GM10248 (cell line): Measurements from ENCODE around the gene ENPP3.

Experiments
- CTCF ChIA-PET: fragments of 300-600 bp; sonication (Branson Sonifier 250); formaldehyde crosslinking; extraction: SDS; loops from one replicate; lab custom pipeline; 2021; ENCODE audit warnings: antibody characterized with exemption; lab: Yijun Ruan, JAX
- POLR2A ChIA-PET: fragments of 350-650 bp; sonication (Branson Sonifier 250); formaldehyde crosslinking; extraction: SDS; loops from one replicate; lab custom pipeline; 2020; ENCODE audit warnings: antibody characterized with exemption; lab: Yijun Ruan, JAX
- DNase-seq: peaks from one replicate; pipeline ENCODE4 v3.0.0; 2012; ENCODE audit errors: extremely low spot score
- CTCF ChIP-seq: IDR thresholded peaks from 2 replicates; pipeline ENCODE4 v1.5.1; 2012; ENCODE audit warnings: mild to moderate bottlenecking, low read depth; ENCODE audit errors: extremely low read depth, missing control alignments, control extremely low read depth

Gene ENPP3

DNA sequence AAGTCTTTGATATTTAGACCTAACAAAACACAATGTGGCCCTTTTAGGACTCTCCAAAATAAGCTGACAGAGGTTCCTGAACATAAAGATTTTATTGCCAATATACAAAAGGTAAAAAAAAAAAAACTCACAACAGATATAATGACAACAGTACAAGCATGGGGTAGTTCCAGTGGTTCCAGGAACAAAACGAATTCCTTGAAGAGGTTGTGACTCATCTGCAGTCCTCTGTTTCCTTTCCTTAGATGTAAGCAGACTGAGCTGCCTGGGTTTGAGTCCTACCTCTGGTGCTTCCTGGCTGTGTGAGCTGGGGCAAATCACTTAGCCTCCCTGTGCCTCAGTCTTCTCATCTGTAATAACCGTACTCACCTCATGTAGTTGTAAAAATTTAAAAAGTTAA lies 87.0 kb downstream of the ENPP3 start:
- POLR2A ChIA-PET: no interaction called here
- DNase-seq: no peak
- TF ChIP-seq CTCF: no peak
- CTCF ChIA-PET: no interaction called here

- CTCF ChIA-PET: interaction anchor here (1.4 kb wide), 1 partner anchor 32 kb away, joined by 3 read pairs; no protein-coding TSS in a partner anchor
- DNase-seq: no peak
- TF ChIP-seq CTCF: no peak
- POLR2A ChIA-PET: no interaction called here
Observed at GRCh38 chr6:131727467-131727866, 90.4 kb downstream of the ENPP3 start.

DNA sequence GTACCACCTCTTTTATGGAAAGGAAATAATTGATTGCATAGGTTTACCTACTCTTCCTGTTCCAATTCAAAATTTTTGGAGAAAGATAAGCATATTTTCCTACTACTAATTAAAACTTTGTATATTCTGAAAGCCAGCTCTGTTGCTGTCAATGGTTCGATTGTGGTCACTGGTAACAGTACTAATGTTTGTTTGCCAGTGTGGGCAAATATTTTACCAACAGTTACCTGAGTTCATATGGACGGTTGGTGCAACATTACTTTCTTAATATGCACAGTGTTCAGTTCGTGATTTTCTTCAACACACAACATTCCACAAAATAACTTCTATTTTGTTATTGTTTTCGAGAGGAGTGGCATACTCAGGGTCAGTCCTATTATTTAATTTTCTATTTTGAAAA lies 90.8 kb downstream of the ENPP3 start:
- ChIA-PET POLR2A (no interaction called here), CTCF (interaction anchor here (0.7 to 1.4 kb wide), 2 partner anchors 12 to 33 kb away, joined by 3 read pairs; no protein-coding TSS in a partner anchor)
- no peak for TF ChIP-seq CTCF
- no peak for DNase-seq

GRCh38 chr6:131728296-131728939 lies 91.3 kb downstream of the ENPP3 start:
- POLR2A ChIA-PET: no interaction called here
- no peak for TF ChIP-seq CTCF
- CTCF ChIA-PET: interaction anchor here (0.7 to 1.4 kb wide), 4 partner anchors 11 to 58 kb away, joined by 3 to 4 read pairs (median 3); no protein-coding TSS in a partner anchor
- no peak for DNase-seq

DNA sequence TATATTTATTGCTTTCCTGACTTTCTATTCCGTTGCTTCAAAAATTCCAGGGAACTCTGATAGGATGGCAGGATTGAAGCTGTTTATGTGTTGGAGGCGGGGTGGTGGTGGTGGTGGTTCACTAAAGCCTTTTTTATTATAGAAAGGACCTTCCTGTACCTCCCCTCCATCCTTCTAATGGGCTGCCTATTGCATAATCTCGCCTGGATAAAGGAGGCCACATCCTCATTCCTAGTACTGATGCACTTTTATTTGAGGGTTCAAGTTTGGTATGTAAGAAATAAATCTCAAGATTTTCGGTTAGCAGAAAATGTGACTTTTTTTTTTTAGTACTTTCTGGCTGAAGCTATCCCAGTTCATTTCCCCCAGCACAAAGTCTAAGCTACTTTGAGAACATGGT lies 92.4 kb downstream of the ENPP3 start:
- ChIA-PET CTCF (interaction anchor here (0.8 to 1.3 kb wide), 3 partner anchors 9 to 60 kb away, joined by 3 to 4 read pairs (median 4); no protein-coding TSS in a partner anchor), POLR2A (no interaction called here)
- DNase-seq: no peak
- no peak for TF ChIP-seq CTCF

- no peak for TF ChIP-seq CTCF
- no peak for DNase-seq
- CTCF ChIA-PET: no interaction called here
- POLR2A ChIA-PET: no interaction called here
Observed at GRCh38 chr6:131730264-131730663, 93.2 kb downstream of the ENPP3 start.
